Thyroid gland (tissue), 4 donors: ENCODE measurements around the gene LIPT1. TPM values are rescaled to one million over a fixed set of nuclear protein-coding genes. Genes with fewer than 3 reads are reported as not detected.
A peak's percentile ranks its signal among the peaks of the same experiment; 100 is the strongest.

Experiments used
- DNase-seq, 2 donors: peaks; one replicate each; pipeline ENCODE4 v3.0.0-alpha.2; 2019
- H3K27ac ChIP-seq, 3 donors: fragments of 200-600 bp; sonication (generic); 1 replicate in 2 of 3; 2 replicates in 1 of 3; pipeline ENCODE4 v1.5.1; 2016 to 2019; ENCODE audit warnings: mild to moderate bottlenecking in 1 of 3, moderate library complexity in 1 of 3
- H3K27me3 ChIP-seq: fragments of 200-600 bp; sonication (generic); one replicate; pipeline ENCODE4 v1.5.1; 2019
- H3K36me3 ChIP-seq, 2 donors: fragments of 200-600 bp; sonication (generic); one replicate each; pipeline ENCODE4 v1.5.1; 2016 to 2019
- H3K4me1 ChIP-seq, 2 donors: fragments of 200-600 bp; sonication (generic); one replicate each; pipeline ENCODE4 v1.5.1; 2017 to 2019
- H3K4me3 ChIP-seq, 3 donors: fragments of 200-600 bp; sonication (generic); replicated peaks in 1 of 3; 1 replicate in 2 of 3; 2 replicates in 1 of 3; pipeline ENCODE4 v1.5.1; 2016; ENCODE audit warnings: mild to moderate bottlenecking in 1 of 3
- H3K9me3 ChIP-seq: fragments of 200-600 bp; sonication (generic); one replicate; pipeline ENCODE4 v1.5.1; 2017
- POLR2A ChIP-seq, 2 donors: fragments of 450-650 bp; IDR thresholded peaks; one replicate each; pipeline ENCODE4 v1.6.1; 2017; ENCODE audit warnings: antibody characterized with exemption in 2 of 2, mild to moderate bottlenecking in 2 of 2, moderate library complexity in 1 of 2
- WGBS, 2 donors: methylation state at CpG; one replicate each; pipeline ENCODE4 v1.1.5; 2017; 5-methylcytosine and 5-hydroxymethylcytosine counted together
- intact Hi-C: fragments of 100-400 bp; cut with DNase I; formaldehyde crosslinking; loops from one replicate; pipeline ENCODE4 v1.15.1; 2023
- total RNA-seq, 4 donors: library from RNA; depleted of rRNA; stranded (reverse); fragments of >200 nt; gene quantifications; one replicate each; pipeline ENCODE4 v1.2.3, GENCODE V29; 2016
- TF ChIP-seq, protein P1 (sequence below), 6 experiments: fragments of 200-600 bp in 3 of 6; fragments of 450-650 bp in 3 of 6; sonication (generic) in 3 of 6; IDR thresholded peaks; one replicate each; pipeline ENCODE4 v1.5.1; 2016 to 2019; ENCODE audit warnings: antibody characterized with exemption in 6 of 6, mild to moderate bottlenecking in 2 of 6, inconsistent platforms in 1 of 6, moderate library complexity in 1 of 6

Gene LIPT1
- total RNA-seq, 4 donors from 2014 or later = 10.6 to 15.5 (median 12.7) TPM

- H3K4me3 ChIP-seq = peak within 1 kb of the TSS; percentile 32 to 62 (median 44)
- peak in 1 of 2 donors; percentile 97 for TF ChIP-seq POLR2A (IDR thresholded peaks at IDR 0.05)
- TF ChIP-seq, protein P1, sequence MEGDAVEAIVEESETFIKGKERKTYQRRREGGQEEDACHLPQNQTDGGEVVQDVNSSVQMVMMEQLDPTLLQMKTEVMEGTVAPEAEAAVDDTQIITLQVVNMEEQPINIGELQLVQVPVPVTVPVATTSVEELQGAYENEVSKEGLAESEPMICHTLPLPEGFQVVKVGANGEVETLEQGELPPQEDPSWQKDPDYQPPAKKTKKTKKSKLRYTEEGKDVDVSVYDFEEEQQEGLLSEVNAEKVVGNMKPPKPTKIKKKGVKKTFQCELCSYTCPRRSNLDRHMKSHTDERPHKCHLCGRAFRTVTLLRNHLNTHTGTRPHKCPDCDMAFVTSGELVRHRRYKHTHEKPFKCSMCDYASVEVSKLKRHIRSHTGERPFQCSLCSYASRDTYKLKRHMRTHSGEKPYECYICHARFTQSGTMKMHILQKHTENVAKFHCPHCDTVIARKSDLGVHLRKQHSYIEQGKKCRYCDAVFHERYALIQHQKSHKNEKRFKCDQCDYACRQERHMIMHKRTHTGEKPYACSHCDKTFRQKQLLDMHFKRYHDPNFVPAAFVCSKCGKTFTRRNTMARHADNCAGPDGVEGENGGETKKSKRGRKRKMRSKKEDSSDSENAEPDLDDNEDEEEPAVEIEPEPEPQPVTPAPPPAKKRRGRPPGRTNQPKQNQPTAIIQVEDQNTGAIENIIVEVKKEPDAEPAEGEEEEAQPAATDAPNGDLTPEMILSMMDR (IDR thresholded peaks at IDR 0.05) = peak in 1 of 6 experiments; percentile 27
- H3K4me1 ChIP-seq = peaks cover 5 to 10% of the 10 kb centered on the region in 2 donors
- peak within 1 kb of the TSS; percentile 77 to 95 (median 80) for H3K27ac ChIP-seq
- intact Hi-C loops = loop anchor here (5.0 kb wide), 1 partner anchor 351 kb away; the partner anchor contains the start of gene REV1
- no peaks in the 10 kb centered on the region for H3K9me3 ChIP-seq
- no peaks in the 10 kb centered on the region for H3K27me3 ChIP-seq
- WGBS, 2 donors = 0% methylated on average over 40 to 58 of the region's 84 CpGs
- no peaks in the 10 kb centered on the region for H3K36me3 ChIP-seq
- DNase-seq = peak; percentile 99
Observed at GRCh38 chr2:99141110-99142108, 13.4 kb upstream of the LIPT1 start, which contains the start of gene C2orf15. C2orf15 (plus strand) TSS chr2:99141707; CDS start chr2:99150559, 8,852 bp downstream.

GRCh38 chr2:99150706-99151105, 4.1 kb upstream of the LIPT1 start:
- H3K27ac ChIP-seq = no peak overlapping the region
- TF ChIP-seq, protein P1 (IDR thresholded peaks at IDR 0.05) = no peak
- no peak for TF ChIP-seq POLR2A (IDR thresholded peaks at IDR 0.05)

GRCh38 chr2:99152199-99152895, 2.4 kb upstream of the LIPT1 start:
- WGBS, 2 donors = 55 to 57% methylated on average over 7 of the region's 7 CpGs
- Histone ChIP-seq H3K9me3 (no peaks in the 10 kb centered on the region), H3K4me1 (peaks cover 24 to 28% of the 10 kb centered on the region in 2 donors), H3K36me3 (no peaks in the 10 kb centered on the region), H3K4me3 (no peak overlapping the region), H3K27ac (peak overlapping the region; percentile 47 to 95 (median 51)), H3K27me3 (no peaks in the 10 kb centered on the region)
- intact Hi-C loops = no loop called here
- no peak for TF ChIP-seq POLR2A (IDR thresholded peaks at IDR 0.05)
- TF ChIP-seq, protein P1 (IDR thresholded peaks at IDR 0.05) = no peak
- peak; percentile 23 to 26 for DNase-seq

More at GRCh38 chr2:99150706-99151105, 4.1 kb upstream of the LIPT1 start:
- H3K27me3 ChIP-seq = no peaks in the 10 kb centered on the region
- 95 to 100% methylated on average over 1 of the region's 1 CpG for WGBS, 2 donors
- intact Hi-C loops = no loop called here
- H3K9me3 ChIP-seq = no peaks in the 10 kb centered on the region
- H3K4me3 ChIP-seq = no peak overlapping the region
- peaks cover 23 to 24% of the 10 kb centered on the region in 2 donors for H3K4me1 ChIP-seq
- no peak for DNase-seq
- H3K36me3 ChIP-seq = no peaks in the 10 kb centered on the region

GRCh38 chr2:99153921-99154604, 704 bp upstream of the LIPT1 start:
- Histone ChIP-seq H3K36me3 (no peaks in the 10 kb centered on the region), H3K4me3 (peak overlapping the region; percentile 75 to 95 (median 93)), H3K27me3 (no peaks in the 10 kb centered on the region), H3K27ac (peak overlapping the region; percentile 93 to 96 (median 95)), H3K9me3 (no peaks in the 10 kb centered on the region), H3K4me1 (peaks cover 24 to 28% of the 10 kb centered on the region in 2 donors)
- WGBS, 2 donors = 36 to 37% methylated on average over 12 of the region's 12 CpGs
- no peak for TF ChIP-seq POLR2A (IDR thresholded peaks at IDR 0.05)
- TF ChIP-seq, protein P1 (IDR thresholded peaks at IDR 0.05) = no peak
- intact Hi-C loops = no loop called here
- peak; percentile 29 to 31 for DNase-seq
